Measurements from ENCODE around the gene SLC8A2.

SLC8A2 gene

GRCh38 chr19:47408156-47408938 lies 63.3 kb downstream of the SLC8A2 start:
- Histone ChIP-seq H3K18ac (ENCODE audit: low read length) (no peak overlapping the region), H2AK5ac (ENCODE audit: low read length) (no peak overlapping the region), H3K4me1 (ENCODE audit: control insufficient read depth, low read depth, low read length) (no peaks in the 10 kb centered on the region), H3K4me2 (ENCODE audit: low read length) (no peak overlapping the region), H4K5ac (ENCODE audit: low read length) (no peak overlapping the region), H3K9ac (ENCODE audit: low read length) (no peak overlapping the region), H2BK120ac (ENCODE audit: low read depth, low read length) (no peak overlapping the region), H3K4me3 (ENCODE audit: low read length) (no peak overlapping the region), H3K79me1 (ENCODE audit: low read length) (no peaks in the 10 kb centered on the region), H3K23ac (ENCODE audit: low read length) (no peak overlapping the region), H2BK5ac (ENCODE audit: low read length) (no peak overlapping the region), H3K27ac (ENCODE audit: low read depth, low read length) (no peak overlapping the region), H3K79me2 (ENCODE audit: control insufficient read depth, insufficient read depth, low read length) (no peaks in the 10 kb centered on the region), H3K36me3 (ENCODE audit: control insufficient read depth, insufficient read depth, low read length) (peaks cover 2% of the 10 kb centered on the region), H2BK15ac (replicated peaks; ENCODE audit: low read depth) (no peak overlapping the region), H3K56ac (ENCODE audit: low read length) (no peak overlapping the region), H3K4ac (ENCODE audit: low read depth, low read length) (no peak overlapping the region), H4K8ac (ENCODE audit: low read depth, low read length) (no peak overlapping the region), H3K27me3 (ENCODE audit: insufficient read depth, low read length, poor library complexity) (no peaks in the 10 kb centered on the region)
- no CpG with 5 or more reads among the region's 14 CpGs for WGBS (ENCODE audit: extremely low coverage, insufficient coverage, low lambda C conversion rate)
- DNase-seq = no peak

GRCh38 chr19:47407417-47407774 lies 64.3 kb downstream of the SLC8A2 start:
- Histone ChIP-seq H2BK5ac (ENCODE audit: low read length) (no peak overlapping the region), H2BK15ac (replicated peaks; ENCODE audit: low read depth) (no peak overlapping the region), H3K4me2 (ENCODE audit: low read length) (peak overlapping the region; percentile 16), H3K23ac (ENCODE audit: low read length) (no peak overlapping the region), H3K4me3 (ENCODE audit: low read length) (no peak overlapping the region), H3K9ac (ENCODE audit: low read length) (no peak overlapping the region), H3K79me1 (ENCODE audit: low read length) (no peaks in the 10 kb centered on the region), H2BK120ac (ENCODE audit: low read depth, low read length) (no peak overlapping the region), H3K4ac (ENCODE audit: low read depth, low read length) (no peak overlapping the region), H3K4me1 (ENCODE audit: control insufficient read depth, low read depth, low read length) (no peaks in the 10 kb centered on the region), H3K56ac (ENCODE audit: low read length) (no peak overlapping the region), H3K79me2 (ENCODE audit: control insufficient read depth, insufficient read depth, low read length) (no peaks in the 10 kb centered on the region), H4K5ac (ENCODE audit: low read length) (no peak overlapping the region), H3K27me3 (ENCODE audit: insufficient read depth, low read length, poor library complexity) (no peaks in the 10 kb centered on the region), H3K36me3 (ENCODE audit: control insufficient read depth, insufficient read depth, low read length) (peaks cover 2% of the 10 kb centered on the region), H4K8ac (ENCODE audit: low read depth, low read length) (no peak overlapping the region), H3K27ac (ENCODE audit: low read depth, low read length) (no peak overlapping the region), H3K18ac (ENCODE audit: low read length) (no peak overlapping the region), H2AK5ac (ENCODE audit: low read length) (no peak overlapping the region)
- WGBS (ENCODE audit: extremely low coverage, insufficient coverage, low lambda C conversion rate) = no CpG with 5 or more reads among the region's 14 CpGs
- DNase-seq = peak; percentile 70

- Histone ChIP-seq H3K4me1 (ENCODE audit: control insufficient read depth, low read depth, low read length) (no peaks in the 10 kb centered on the region), H3K9ac (ENCODE audit: low read length) (peak overlapping the region; percentile 17), H3K79me2 (ENCODE audit: control insufficient read depth, insufficient read depth, low read length) (no peaks in the 10 kb centered on the region), H3K4me3 (ENCODE audit: low read length) (no peak overlapping the region), H3K27ac (ENCODE audit: low read depth, low read length) (no peak overlapping the region), H3K23ac (ENCODE audit: low read length) (no peak overlapping the region), H2BK15ac (replicated peaks; ENCODE audit: low read depth) (no peak overlapping the region), H3K27me3 (ENCODE audit: insufficient read depth, low read length, poor library complexity) (no peaks in the 10 kb centered on the region), H3K56ac (ENCODE audit: low read length) (peak overlapping the region; percentile 47), H3K4me2 (ENCODE audit: low read length) (peak overlapping the region; percentile 16), H3K18ac (ENCODE audit: low read length) (no peak overlapping the region), H3K36me3 (ENCODE audit: control insufficient read depth, insufficient read depth, low read length) (peaks cover 4% of the 10 kb centered on the region), H3K79me1 (ENCODE audit: low read length) (no peaks in the 10 kb centered on the region), H3K4ac (ENCODE audit: low read depth, low read length) (no peak overlapping the region), H2AK5ac (ENCODE audit: low read length) (no peak overlapping the region), H2BK120ac (ENCODE audit: low read depth, low read length) (no peak overlapping the region), H2BK5ac (ENCODE audit: low read length) (no peak overlapping the region), H4K8ac (ENCODE audit: low read depth, low read length) (no peak overlapping the region), H4K5ac (ENCODE audit: low read length) (no peak overlapping the region)
- no CpG with 5 or more reads among the region's 47 CpGs for WGBS (ENCODE audit: extremely low coverage, insufficient coverage, low lambda C conversion rate)
- peak; percentile 75 for DNase-seq
These were observed 64.8 kb downstream of the SLC8A2 start for GRCh38 chr19:47406711-47407416.

- Histone ChIP-seq H3K4me2 (ENCODE audit: low read length) (no peak overlapping the region), H3K79me1 (ENCODE audit: low read length) (no peaks in the 10 kb centered on the region), H3K27ac (ENCODE audit: low read depth, low read length) (no peak overlapping the region), H3K4me3 (ENCODE audit: low read length) (no peak overlapping the region), H2BK15ac (replicated peaks; ENCODE audit: low read depth) (no peak overlapping the region), H3K4ac (ENCODE audit: low read depth, low read length) (no peak overlapping the region), H3K23ac (ENCODE audit: low read length) (no peak overlapping the region), H2BK120ac (ENCODE audit: low read depth, low read length) (no peak overlapping the region), H3K36me3 (ENCODE audit: control insufficient read depth, insufficient read depth, low read length) (peaks cover 4% of the 10 kb centered on the region), H3K56ac (ENCODE audit: low read length) (no peak overlapping the region), H2BK5ac (ENCODE audit: low read length) (no peak overlapping the region), H3K27me3 (ENCODE audit: insufficient read depth, low read length, poor library complexity) (no peaks in the 10 kb centered on the region), H3K18ac (ENCODE audit: low read length) (no peak overlapping the region), H3K4me1 (ENCODE audit: control insufficient read depth, low read depth, low read length) (no peaks in the 10 kb centered on the region), H3K9ac (ENCODE audit: low read length) (no peak overlapping the region), H2AK5ac (ENCODE audit: low read length) (no peak overlapping the region), H4K8ac (ENCODE audit: low read depth, low read length) (no peak overlapping the region), H4K5ac (ENCODE audit: low read length) (no peak overlapping the region), H3K79me2 (ENCODE audit: control insufficient read depth, insufficient read depth, low read length) (no peaks in the 10 kb centered on the region)
- 100% methylated on average over 3 of the region's 5 CpGs for WGBS (ENCODE audit: extremely low coverage, insufficient coverage, low lambda C conversion rate)
- no peak for DNase-seq
These were observed 65.8 kb downstream of the SLC8A2 start for GRCh38 chr19:47405854-47406417.

- Histone ChIP-seq H4K5ac (ENCODE audit: low read length) (no peak overlapping the region), H3K9ac (ENCODE audit: low read length) (no peak overlapping the region), H2BK120ac (ENCODE audit: low read depth, low read length) (no peak overlapping the region), H3K79me1 (ENCODE audit: low read length) (no peaks in the 10 kb centered on the region), H3K4me1 (ENCODE audit: control insufficient read depth, low read depth, low read length) (no peaks in the 10 kb centered on the region), H3K23ac (ENCODE audit: low read length) (no peak overlapping the region), H3K4me3 (ENCODE audit: low read length) (no peak overlapping the region), H3K27me3 (ENCODE audit: insufficient read depth, low read length, poor library complexity) (no peaks in the 10 kb centered on the region), H3K79me2 (ENCODE audit: control insufficient read depth, insufficient read depth, low read length) (no peaks in the 10 kb centered on the region), H3K18ac (ENCODE audit: low read length) (no peak overlapping the region), H3K56ac (ENCODE audit: low read length) (no peak overlapping the region), H3K36me3 (ENCODE audit: control insufficient read depth, insufficient read depth, low read length) (peaks cover 4% of the 10 kb centered on the region), H3K4ac (ENCODE audit: low read depth, low read length) (no peak overlapping the region), H2AK5ac (ENCODE audit: low read length) (no peak overlapping the region), H3K27ac (ENCODE audit: low read depth, low read length) (no peak overlapping the region), H2BK15ac (replicated peaks; ENCODE audit: low read depth) (no peak overlapping the region), H3K4me2 (ENCODE audit: low read length) (no peak overlapping the region), H2BK5ac (ENCODE audit: low read length) (no peak overlapping the region), H4K8ac (ENCODE audit: low read depth, low read length) (no peak overlapping the region)
- no CpG with 5 or more reads among the region's 4 CpGs for whole genome bisulfite sequencing (ENCODE audit: extremely low coverage, insufficient coverage, low lambda C conversion rate)
- DNase-seq = no peak
These were observed 66.5 kb downstream of the SLC8A2 start for GRCh38 chr19:47405197-47405550.
